GM12865 (cell line): ENCODE measurements around the gene CYP2W1.

Experiments
- DNase-seq: peaks from one replicate; pipeline ENCODE4 v3.0.0; 2010; ENCODE audit warnings: low read depth
- H3K4me3 ChIP-seq: 2 replicates; pipeline ENCODE4 v1.5.1; 2011; ENCODE audit warnings: mild to moderate bottlenecking, low read depth, low read length, control low read depth
- TF ChIP-seq, protein P1 (sequence below): IDR thresholded peaks from 2 replicates; pipeline ENCODE4 v1.5.1; 2011; ENCODE audit warnings: low read length, control low read depth, low read depth, inconsistent platforms; ENCODE audit not compliant: insufficient read depth; ENCODE audit errors: missing control alignments

Gene CYP2W1, protein sequence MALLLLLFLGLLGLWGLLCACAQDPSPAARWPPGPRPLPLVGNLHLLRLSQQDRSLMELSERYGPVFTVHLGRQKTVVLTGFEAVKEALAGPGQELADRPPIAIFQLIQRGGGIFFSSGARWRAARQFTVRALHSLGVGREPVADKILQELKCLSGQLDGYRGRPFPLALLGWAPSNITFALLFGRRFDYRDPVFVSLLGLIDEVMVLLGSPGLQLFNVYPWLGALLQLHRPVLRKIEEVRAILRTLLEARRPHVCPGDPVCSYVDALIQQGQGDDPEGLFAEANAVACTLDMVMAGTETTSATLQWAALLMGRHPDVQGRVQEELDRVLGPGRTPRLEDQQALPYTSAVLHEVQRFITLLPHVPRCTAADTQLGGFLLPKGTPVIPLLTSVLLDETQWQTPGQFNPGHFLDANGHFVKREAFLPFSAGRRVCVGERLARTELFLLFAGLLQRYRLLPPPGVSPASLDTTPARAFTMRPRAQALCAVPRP

GRCh38 chr7:983004-983615 is at the start of gene CYP2W1:
Gene CYP2W1, plus strand, starts transcription at chr7:983181. Its CDS starts 31 bp downstream, at chr7:983212.
- no peak for DNase-seq
- no peak within 1 kb of the TSS for H3K4me3 ChIP-seq
- TF ChIP-seq, protein P1, sequence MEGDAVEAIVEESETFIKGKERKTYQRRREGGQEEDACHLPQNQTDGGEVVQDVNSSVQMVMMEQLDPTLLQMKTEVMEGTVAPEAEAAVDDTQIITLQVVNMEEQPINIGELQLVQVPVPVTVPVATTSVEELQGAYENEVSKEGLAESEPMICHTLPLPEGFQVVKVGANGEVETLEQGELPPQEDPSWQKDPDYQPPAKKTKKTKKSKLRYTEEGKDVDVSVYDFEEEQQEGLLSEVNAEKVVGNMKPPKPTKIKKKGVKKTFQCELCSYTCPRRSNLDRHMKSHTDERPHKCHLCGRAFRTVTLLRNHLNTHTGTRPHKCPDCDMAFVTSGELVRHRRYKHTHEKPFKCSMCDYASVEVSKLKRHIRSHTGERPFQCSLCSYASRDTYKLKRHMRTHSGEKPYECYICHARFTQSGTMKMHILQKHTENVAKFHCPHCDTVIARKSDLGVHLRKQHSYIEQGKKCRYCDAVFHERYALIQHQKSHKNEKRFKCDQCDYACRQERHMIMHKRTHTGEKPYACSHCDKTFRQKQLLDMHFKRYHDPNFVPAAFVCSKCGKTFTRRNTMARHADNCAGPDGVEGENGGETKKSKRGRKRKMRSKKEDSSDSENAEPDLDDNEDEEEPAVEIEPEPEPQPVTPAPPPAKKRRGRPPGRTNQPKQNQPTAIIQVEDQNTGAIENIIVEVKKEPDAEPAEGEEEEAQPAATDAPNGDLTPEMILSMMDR: no peak

GRCh38 chr7:934469-935163 is 48.4 kb upstream of the CYP2W1 start:
- TF ChIP-seq, protein P1: no peak
- no peak for DNase-seq
- H3K4me3 ChIP-seq: no peak overlapping the region

DNA sequence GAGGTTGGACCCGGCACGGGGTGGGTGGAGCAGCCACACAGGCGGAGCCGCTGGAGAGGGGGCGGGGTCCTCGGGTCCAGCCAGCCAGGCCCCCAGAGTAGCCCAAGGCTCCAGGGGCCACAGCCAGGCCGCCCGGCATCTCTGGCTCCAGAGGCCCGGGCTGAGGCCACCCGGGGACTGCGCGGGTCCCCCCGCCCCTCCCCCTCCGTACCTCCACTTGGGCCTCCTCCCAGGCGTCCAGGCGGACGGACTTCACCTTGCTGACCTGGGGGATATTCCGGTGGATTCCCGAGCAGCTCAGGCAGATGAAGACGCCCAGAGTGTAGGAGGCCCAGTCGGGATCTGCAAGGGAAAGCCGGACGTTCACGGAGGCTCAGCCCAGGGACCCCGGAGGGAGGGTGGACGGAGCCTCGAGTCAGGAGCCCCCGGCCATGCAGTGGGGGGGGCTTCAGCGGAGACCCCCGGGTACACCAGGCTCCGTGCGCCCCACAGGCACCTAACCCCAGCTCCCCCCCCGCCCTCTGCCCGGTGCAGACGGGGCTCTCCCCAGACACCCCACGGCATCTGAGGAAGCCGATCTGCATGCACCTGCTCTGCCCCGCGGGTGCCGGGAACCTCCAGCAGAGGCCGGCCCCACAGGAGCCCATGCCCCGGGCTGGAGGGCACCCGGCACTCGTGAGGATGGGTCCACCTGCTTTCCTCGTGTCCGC is 47.7 kb upstream of the CYP2W1 start:
- no peak overlapping the region for H3K4me3 ChIP-seq
- TF ChIP-seq, protein P1: no peak
- no peak for DNase-seq

DNA sequence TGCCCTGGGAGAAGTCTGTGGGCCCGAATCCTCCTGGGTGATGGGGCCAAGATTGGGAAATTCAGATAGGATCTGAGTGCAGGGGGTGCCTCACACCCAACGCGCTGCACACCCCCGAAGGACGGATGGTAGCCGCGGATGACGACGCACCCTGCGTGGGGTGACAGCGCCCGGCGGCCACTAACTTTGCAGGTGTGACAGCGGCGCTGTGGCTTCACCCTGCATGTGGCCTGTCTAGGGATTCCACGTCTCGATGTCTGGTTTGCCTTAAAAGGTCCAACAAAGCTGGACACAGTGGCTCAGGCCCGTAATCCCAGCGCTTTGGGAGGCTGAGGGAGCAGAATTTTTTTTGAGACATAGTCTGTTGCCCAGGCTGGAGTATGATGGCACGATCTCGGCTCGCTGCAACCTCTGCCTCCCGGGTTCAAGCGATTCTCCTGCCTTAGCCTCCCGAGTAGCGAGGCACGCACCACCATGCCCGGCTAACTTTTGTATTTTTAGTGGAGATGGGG is 47.1 kb upstream of the CYP2W1 start:
- no peak for DNase-seq
- H3K4me3 ChIP-seq: no peak overlapping the region; the same call in 1 of the 2 replicates
- TF ChIP-seq, protein P1: no peak

DNA sequence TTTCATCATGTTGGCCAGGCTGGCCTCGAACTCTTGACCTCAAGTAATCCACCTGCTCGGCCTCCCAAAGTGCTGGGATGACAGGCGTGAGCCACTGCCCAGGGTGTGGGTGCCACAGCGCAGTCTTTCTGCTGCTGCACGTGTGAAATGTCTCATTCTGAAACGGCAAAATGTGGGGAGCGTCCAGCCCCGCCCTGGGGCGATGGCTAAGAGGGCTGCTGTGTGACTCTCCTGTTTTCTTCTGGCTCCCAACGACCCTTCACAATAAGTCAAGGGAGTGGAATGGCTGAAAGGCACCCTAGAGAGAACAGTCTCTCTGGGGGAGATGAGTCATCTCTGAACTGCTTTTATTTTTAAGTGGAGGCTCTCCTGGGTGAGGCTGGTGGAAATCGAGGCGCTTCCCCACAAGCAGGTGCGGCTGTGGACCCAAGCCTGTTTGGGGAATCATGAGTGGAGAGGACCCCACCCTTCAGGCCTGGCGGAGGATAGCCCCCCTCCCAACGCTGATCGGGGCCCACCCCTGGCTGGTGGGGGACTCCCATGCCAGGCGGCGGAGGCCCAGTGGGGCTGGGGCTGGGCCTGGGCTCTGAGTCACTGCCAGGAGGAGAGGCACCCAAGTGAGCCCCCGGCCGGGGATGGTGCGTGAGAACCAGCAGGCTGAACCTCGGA is 46.5 kb upstream of the CYP2W1 start:
- H3K4me3 ChIP-seq: peak overlapping the region; percentile 21
- peak; percentile 96 for DNase-seq

More for the DNA sequence above, 46.5 kb upstream of the CYP2W1 start:
- TF ChIP-seq, protein P1: no peak
